HFFc6 (cell line): Measurements from ENCODE around the gene CLDN34. TPM values are rescaled to one million over a fixed set of nuclear protein-coding genes. Genes with fewer than 3 reads are reported as not detected.

Experiments
- DNase-seq: peaks from one replicate; pipeline ENCODE4 v3.0.0-alpha.2; 2018
- H3K27ac Mint-ChIP-seq: 2 replicates; pipeline ENCODE4 v1.8.0; 2020; ENCODE audit warnings: mild to moderate bottlenecking, mixed read lengths
- H3K27me3 Mint-ChIP-seq: 2 replicates; pipeline ENCODE4 v1.8.0; 2021; ENCODE audit warnings: mild to moderate bottlenecking, moderate library complexity, mixed read lengths; ENCODE audit not compliant: insufficient read depth
- H3K36me3 Mint-ChIP-seq: 2 replicates; pipeline ENCODE4 v1.8.0; 2021; ENCODE audit warnings: low read depth, mixed read lengths
- H3K4me1 Mint-ChIP-seq: 2 replicates; pipeline ENCODE4 v1.8.0; 2020; ENCODE audit warnings: low read depth, mixed read lengths
- H3K4me3 Mint-ChIP-seq: 2 replicates; pipeline ENCODE4 v1.8.0; 2020; ENCODE audit warnings: mild to moderate bottlenecking, moderate library complexity, mixed read lengths
- H3K9me3 Mint-ChIP-seq: 2 replicates; pipeline ENCODE4 v1.8.0; 2020; ENCODE audit warnings: mild to moderate bottlenecking, mixed read lengths
- CTCF ChIP-seq: fragments of 200-600 bp; sonication (generic); IDR thresholded peaks from 2 replicates; pipeline ENCODE4 v1.5.0; 2021; ENCODE audit warnings: antibody characterized with exemption, mild to moderate bottlenecking
- total RNA-seq, 6 experiments: library from RNA; stranded (reverse); fragmentation: NEBNext Ultra II Directional; extraction: Animal tissue kit (Norgen Biotek cat#: 25700); gene quantifications; 2 replicates in 1 of 6; 3 replicates in 5 of 6; pipeline ENCODE4 v1.2.3, GENCODE V29; 2021

The CLDN34 gene
- total RNA-seq, 6 experiments from 2014 or later: not detected

GRCh38 chrX:9926002-9926401, 41.2 kb upstream of the CLDN34 start:
- no peaks in the 10 kb centered on the region for H3K9me3 Mint-ChIP-seq
- peaks cover 4% of the 10 kb centered on the region; the same call in 1 of the 2 replicates for H3K27me3 Mint-ChIP-seq
- 0 out of 2 replicates have a peak, but pooled peaks cover 7% of the 10 kb centered on the region for H3K4me1 Mint-ChIP-seq
- TF ChIP-seq CTCF: no peak
- no peak for DNase-seq
- no peak overlapping the region for H3K27ac Mint-ChIP-seq
- H3K4me3 Mint-ChIP-seq: no peak overlapping the region
- no peaks in the 10 kb centered on the region; the same call in 1 of the 2 replicates for H3K36me3 Mint-ChIP-seq

- no peaks in the 10 kb centered on the region for H3K9me3 Mint-ChIP-seq
- H3K27me3 Mint-ChIP-seq: peaks cover 4% of the 10 kb centered on the region; the same call in 1 of the 2 replicates
- no peak overlapping the region for H3K27ac Mint-ChIP-seq
- no peak overlapping the region for H3K4me3 Mint-ChIP-seq
- no peak for DNase-seq
- no peaks in the 10 kb centered on the region; the same call in 1 of the 2 replicates for H3K36me3 Mint-ChIP-seq
- no peak for TF ChIP-seq CTCF
- H3K4me1 Mint-ChIP-seq: 0 out of 2 replicates have a peak, but pooled peaks cover 7% of the 10 kb centered on the region
These were observed 39.3 kb upstream of the CLDN34 start for GRCh38 chrX:9927698-9928482.

DNA sequence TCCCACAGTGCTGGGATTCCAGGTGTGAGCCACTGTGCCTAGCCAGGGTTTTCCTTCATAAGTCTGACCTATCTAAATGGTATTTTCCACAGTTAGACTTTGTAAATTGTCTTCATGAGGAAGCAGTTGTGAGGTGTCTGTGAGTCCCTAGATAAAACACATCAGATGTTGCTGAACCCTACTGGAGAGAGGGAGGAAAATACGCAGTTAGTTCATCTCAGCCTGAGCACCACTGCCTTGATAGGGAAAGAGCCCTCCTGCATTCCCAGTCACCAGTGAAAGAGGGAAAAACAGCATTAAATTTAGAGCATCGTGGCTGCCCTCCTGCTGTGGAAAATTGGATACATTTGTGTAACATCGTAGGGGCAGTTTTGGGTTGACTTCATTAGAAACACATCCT, 31.7 kb upstream of the CLDN34 start:
- TF ChIP-seq CTCF: no peak
- Mint-ChIP-seq H3K36me3 (no peaks in the 10 kb centered on the region), H3K4me3 (no peak overlapping the region), H3K27ac (no peak overlapping the region), H3K27me3 (peaks cover 2% of the 10 kb centered on the region; the same call in 1 of the 2 replicates), H3K4me1 (no peaks in the 10 kb centered on the region), H3K9me3 (no peaks in the 10 kb centered on the region)
- DNase-seq: no peak

- Mint-ChIP-seq H3K4me3 (no peak overlapping the region), H3K27ac (no peak overlapping the region), H3K9me3 (no peaks in the 10 kb centered on the region), H3K36me3 (no peaks in the 10 kb centered on the region), H3K4me1 (no peaks in the 10 kb centered on the region), H3K27me3 (peaks cover 2% of the 10 kb centered on the region; the same call in 1 of the 2 replicates)
- TF ChIP-seq CTCF: no peak
- DNase-seq: no peak
These were observed 29.4 kb upstream of the CLDN34 start for GRCh38 chrX:9937761-9938160.

- TF ChIP-seq CTCF: no peak
- H3K4me3 Mint-ChIP-seq: no peak overlapping the region
- no peak overlapping the region for H3K27ac Mint-ChIP-seq
- no peak for DNase-seq
- H3K4me1 Mint-ChIP-seq: no peaks in the 10 kb centered on the region
- H3K9me3 Mint-ChIP-seq: no peaks in the 10 kb centered on the region
- peaks cover 2% of the 10 kb centered on the region; the same call in 1 of the 2 replicates for H3K27me3 Mint-ChIP-seq
- no peaks in the 10 kb centered on the region for H3K36me3 Mint-ChIP-seq
These were observed 28.6 kb upstream of the CLDN34 start for GRCh38 chrX:9938516-9938915.
